ENCODE measurements around the gene FBXO22. TPM values are rescaled to one million over a fixed set of nuclear protein-coding genes. Genes with fewer than 3 reads are reported as not detected.
A peak's percentile ranks its signal among the peaks of the same experiment; 100 is the strongest.

The FBXO22 gene
- polyA plus RNA-seq (31.4 to 68.5 TPM (median 56.4 TPM) in 3 replicates), polyA minus RNA-seq (26.6 to 43.2 TPM (median 38.8 TPM) in 3 replicates)
- 12.3 TPM for polyA plus RNA-seq (2011; ENCODE audit: low read depth)
- polyA plus RNA-seq (2011; cell fraction: cytosol; rRNA removed) = 28.2 and 52.7 TPM in 2 replicates
- polyA plus RNA-seq (2011; cell fraction: nucleus; rRNA removed) = 28.9 and 34.8 TPM in 2 replicates
- 47.3 and 55.9 TPM in 2 replicates for polyA plus RNA-seq (2012; ENCODE audit: low replicate concordance)
- polyA minus RNA-seq (2011; cell fraction: cytosol; rRNA and poly(A)+ RNA removed) = 62.2 TPM
- 24.4 and 30.3 TPM in 2 replicates for polyA minus RNA-seq (2011; cell fraction: nucleus; rRNA and poly(A)+ RNA removed)

- H3K79me2 ChIP-seq (ENCODE audit: control insufficient read depth, insufficient read depth, low read length) = peaks cover 45% of the 10 kb centered on the region
- H3K9me3 ChIP-seq (ENCODE audit: control insufficient read depth, low read depth, low read length) = no peaks in the 10 kb centered on the region
- H3K9me1 ChIP-seq (ENCODE audit: control insufficient read depth, extremely low read depth, insufficient read depth, low read length) = peaks cover 2% of the 10 kb centered on the region
- peak within 1 kb of the TSS; percentile 94 for H3K9ac ChIP-seq (ENCODE audit: control insufficient read depth, extremely low read depth, insufficient read depth, low read length)
- peak within 1 kb of the TSS; percentile 91 for H3K27ac ChIP-seq (ENCODE audit: control insufficient read depth, insufficient read depth, low read length)
- H2AFZ ChIP-seq (ENCODE audit: control insufficient read depth, low read length) = peak within 1 kb of the TSS; percentile 92
- H3K4me1 ChIP-seq (ENCODE audit: control insufficient read depth, extremely low read depth, insufficient read depth, low read length) = peaks cover 16% of the 10 kb centered on the region
- FAIRE-seq = peak; percentile 29
- H4K20me1 ChIP-seq (ENCODE audit: control insufficient read depth, extremely low read depth, insufficient read depth, low read length) = no peaks in the 10 kb centered on the region
- no peaks in the 10 kb centered on the region for H3K27me3 ChIP-seq (ENCODE audit: control insufficient read depth, extremely low read depth, insufficient read depth, low read length)
- peak within 1 kb of the TSS; percentile 82 to 96 (median 96) for H3K4me3 ChIP-seq (ENCODE audit: control insufficient read depth in 2 of 3, extremely low read depth in 1 of 3, insufficient read depth in 2 of 3, low read depth in 1 of 3, low read length in 3 of 3)
- dilution Hi-C loops (cut with MboI; ENCODE audit: extremely low pct_ligation_motif_present, low sequenced_read_pairs) = no loop called here
- TF ChIP-seq EZH2 (IDR thresholded peaks at IDR 0.05; ENCODE audit: low read length) (no peak), CTCF (optimal IDR thresholded peaks at IDR 0.05 in 1 of 3, IDR thresholded peaks at IDR 0.05 in 1 of 3, conservative IDR thresholded peaks at IDR 0.05 in 1 of 3; ENCODE audit: extremely low read depth in 1 of 3, insufficient read depth in 2 of 3, low read length in 3 of 3) (no peak)
- DNase-seq (ENCODE audit: low read depth, low spot score) = peak; percentile 53
- peaks cover 10 to 15% of the 10 kb centered on the region in 2 experiments for H3K36me3 ChIP-seq (ENCODE audit: control insufficient read depth in 2 of 2, extremely low read depth in 1 of 2, insufficient read depth in 2 of 2, low read length in 2 of 2)
- peak within 1 kb of the TSS; percentile 88 for H3K4me2 ChIP-seq (ENCODE audit: control insufficient read depth, extremely low read depth, insufficient read depth, low read depth, low read length)
Observed at GRCh38 chr15:75903331-75904239, at the start of gene FBXO22. Gene FBXO22, plus strand, starts transcription at chr15:75903878. Its CDS starts 86 bp downstream, at chr15:75903964.

DNA sequence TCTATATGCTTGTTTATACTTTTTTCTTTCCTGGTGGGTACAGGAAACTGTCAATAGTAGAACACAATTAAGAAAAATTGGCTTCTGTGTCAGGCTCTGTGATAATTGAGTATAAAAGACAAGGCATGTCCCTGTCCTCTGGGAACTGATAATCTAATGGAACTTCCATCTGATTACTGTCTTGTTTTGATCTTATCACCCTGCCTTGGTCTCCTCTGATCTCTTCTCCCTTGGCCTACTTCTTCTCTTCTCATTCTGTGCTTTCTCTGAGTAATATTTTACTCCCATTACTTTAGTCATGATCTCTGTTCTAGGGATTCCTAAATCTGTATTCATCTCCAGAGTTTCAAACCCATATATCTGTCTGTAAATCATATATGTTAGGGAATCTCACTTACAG, 45.8 kb upstream of the FBXO22 start:
- peaks cover 0 to 10% of the 10 kb centered on the region in 2 experiments for H3K36me3 ChIP-seq (ENCODE audit: control insufficient read depth in 2 of 2, extremely low read depth in 1 of 2, insufficient read depth in 2 of 2, low read length in 2 of 2)
- no peaks in the 10 kb centered on the region for H3K4me1 ChIP-seq (ENCODE audit: control insufficient read depth, extremely low read depth, insufficient read depth, low read length)
- H3K79me2 ChIP-seq (ENCODE audit: control insufficient read depth, insufficient read depth, low read length) = peaks cover 20% of the 10 kb centered on the region
- H2AFZ ChIP-seq (ENCODE audit: control insufficient read depth, low read length) = no peak overlapping the region
- no peak overlapping the region for H3K4me3 ChIP-seq (ENCODE audit: control insufficient read depth in 2 of 3, extremely low read depth in 1 of 3, insufficient read depth in 2 of 3, low read depth in 1 of 3, low read length in 3 of 3)
- dilution Hi-C loops (cut with MboI; ENCODE audit: extremely low pct_ligation_motif_present, low sequenced_read_pairs) = no loop called here
- TF ChIP-seq EZH2 (IDR thresholded peaks at IDR 0.05; ENCODE audit: low read length) (no peak), CTCF (optimal IDR thresholded peaks at IDR 0.05 in 1 of 3, IDR thresholded peaks at IDR 0.05 in 1 of 3, conservative IDR thresholded peaks at IDR 0.05 in 1 of 3; ENCODE audit: extremely low read depth in 1 of 3, insufficient read depth in 2 of 3, low read length in 3 of 3) (no peak)
- H3K27me3 ChIP-seq (ENCODE audit: control insufficient read depth, extremely low read depth, insufficient read depth, low read length) = no peaks in the 10 kb centered on the region
- no peaks in the 10 kb centered on the region for H3K9me1 ChIP-seq (ENCODE audit: control insufficient read depth, extremely low read depth, insufficient read depth, low read length)
- no peaks in the 10 kb centered on the region for H3K9me3 ChIP-seq (ENCODE audit: control insufficient read depth, low read depth, low read length)
- no peak overlapping the region for H3K4me2 ChIP-seq (ENCODE audit: control insufficient read depth, extremely low read depth, insufficient read depth, low read depth, low read length)
- H4K20me1 ChIP-seq (ENCODE audit: control insufficient read depth, extremely low read depth, insufficient read depth, low read length) = peaks cover 3% of the 10 kb centered on the region
- H3K9ac ChIP-seq (ENCODE audit: control insufficient read depth, extremely low read depth, insufficient read depth, low read length) = no peak overlapping the region
- H3K27ac ChIP-seq (ENCODE audit: control insufficient read depth, insufficient read depth, low read length) = no peak overlapping the region
- no peak for FAIRE-seq
- DNase-seq (ENCODE audit: low read depth, low spot score) = no peak

Data from keratinocyte (primary cell).